C4-2B (cell line): Measurements from ENCODE around the gene RPS15A.

ENCODE experiments used
- ZFX ChIP-seq: fragments of 450-650 bp; IDR thresholded peaks from 2 replicates; pipeline ENCODE4 v1.6.1; 2017
- TF ChIP-seq, protein P1 (sequence below): fragments of 450-650 bp; conservative IDR thresholded peaks from 2 replicates; pipeline ENCODE4 v1.5.1; 2017; ENCODE audit warnings: mild to moderate bottlenecking

DNA sequence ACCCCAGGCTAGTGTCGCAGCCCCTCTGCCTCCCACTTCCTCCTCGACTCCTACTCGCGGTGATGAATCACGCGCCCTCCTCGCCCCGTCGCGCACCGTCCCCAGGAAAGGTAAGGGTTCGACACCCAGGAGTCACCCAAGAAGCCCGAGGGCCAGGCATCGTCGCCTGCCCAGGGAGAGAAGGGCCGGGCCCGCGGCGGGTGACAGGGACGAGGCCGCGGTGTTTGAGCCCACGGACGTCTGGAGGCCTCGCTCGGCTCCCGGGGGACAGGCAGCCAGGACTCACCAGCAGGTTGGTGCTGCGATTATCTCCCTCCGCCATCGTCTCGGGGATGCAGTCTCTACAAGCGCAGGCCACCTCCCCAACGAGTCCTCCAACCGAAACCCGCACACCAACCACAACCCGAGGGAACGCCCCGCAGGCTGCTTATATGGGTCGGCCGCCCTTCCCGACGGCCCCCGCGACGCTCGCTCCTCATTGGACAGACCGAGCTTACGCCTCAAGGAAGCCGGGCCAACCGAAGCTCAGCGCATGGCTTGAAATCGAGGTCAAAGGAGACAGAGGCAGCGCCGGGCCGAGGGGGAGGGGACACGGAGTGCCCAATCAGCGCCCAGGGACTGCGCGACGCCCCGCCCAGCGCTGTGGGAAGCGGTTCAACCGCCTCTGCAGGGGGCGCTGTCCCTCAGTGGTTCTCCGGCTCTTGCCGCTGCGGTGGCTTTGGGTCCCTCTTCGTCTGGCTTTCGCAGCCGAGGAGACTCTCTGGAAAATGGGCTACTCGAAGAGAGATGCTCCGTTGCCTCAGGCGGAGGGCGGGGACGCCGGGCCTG, 11.2 kb upstream of the RPS15A start, which contains the start of gene ARL6IP1:
- TF ChIP-seq ZFX = peak; percentile 73
- TF ChIP-seq, protein P1, sequence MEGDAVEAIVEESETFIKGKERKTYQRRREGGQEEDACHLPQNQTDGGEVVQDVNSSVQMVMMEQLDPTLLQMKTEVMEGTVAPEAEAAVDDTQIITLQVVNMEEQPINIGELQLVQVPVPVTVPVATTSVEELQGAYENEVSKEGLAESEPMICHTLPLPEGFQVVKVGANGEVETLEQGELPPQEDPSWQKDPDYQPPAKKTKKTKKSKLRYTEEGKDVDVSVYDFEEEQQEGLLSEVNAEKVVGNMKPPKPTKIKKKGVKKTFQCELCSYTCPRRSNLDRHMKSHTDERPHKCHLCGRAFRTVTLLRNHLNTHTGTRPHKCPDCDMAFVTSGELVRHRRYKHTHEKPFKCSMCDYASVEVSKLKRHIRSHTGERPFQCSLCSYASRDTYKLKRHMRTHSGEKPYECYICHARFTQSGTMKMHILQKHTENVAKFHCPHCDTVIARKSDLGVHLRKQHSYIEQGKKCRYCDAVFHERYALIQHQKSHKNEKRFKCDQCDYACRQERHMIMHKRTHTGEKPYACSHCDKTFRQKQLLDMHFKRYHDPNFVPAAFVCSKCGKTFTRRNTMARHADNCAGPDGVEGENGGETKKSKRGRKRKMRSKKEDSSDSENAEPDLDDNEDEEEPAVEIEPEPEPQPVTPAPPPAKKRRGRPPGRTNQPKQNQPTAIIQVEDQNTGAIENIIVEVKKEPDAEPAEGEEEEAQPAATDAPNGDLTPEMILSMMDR = peak; percentile 96
